Endothelial cell of umbilical vein (primary cell): ENCODE measurements around the gene CRY2. TPM values are rescaled to one million over a fixed set of nuclear protein-coding genes. Genes with fewer than 3 reads are reported as not detected.

Experiments used
- BruUV-seq: library from RNA; stranded (reverse); fragments of 400-500 nt; replicated peaks from 2 replicates; lab custom pipeline; 2021; lab: Mats Ljungman, UMichigan
- CTCF ChIA-PET: fragments of 300-600, 350-600 bp; sonication (Branson Sonifier 250); formaldehyde crosslinking; loops from one replicate; lab custom pipeline; 2021; ENCODE audit warnings: antibody characterized with exemption, inconsistent platforms; lab: Charles Lee
- POLR2A ChIA-PET: fragments of 300-600, 350-600 bp; sonication (Branson Sonifier 250); formaldehyde crosslinking; loops from one replicate; lab custom pipeline; 2021; ENCODE audit warnings: antibody characterized with exemption, inconsistent platforms; lab: Charles Lee
- DNase-seq: peaks from one replicate; pipeline ENCODE4 v3.0.0-alpha.2; 2011; ENCODE audit warnings: low read depth, low spot score
- FAIRE-seq: peaks from 2 replicates; lab custom pipeline; 2011; peaks lifted over from hg19 to GRCh38; lab: Jason Lieb, UNC
- H2AFZ ChIP-seq: 2 replicates; pipeline ENCODE4 v1.6.0; 2012; ENCODE audit warnings: low read depth, low read length, control low read depth, inconsistent platforms
- H3K27ac ChIP-seq: 2 replicates; pipeline ENCODE4 v1.5.1; 2011; ENCODE audit warnings: low read depth, mild to moderate bottlenecking, control low read depth, low read length, moderate library complexity; ENCODE audit not compliant: insufficient read depth
- H3K27me3 ChIP-seq, 2 experiments: 2 replicates each; pipeline versions ENCODE4 v1.6.0 to v1.6.1; 2011; ENCODE audit warnings: low read length in 2 of 2, mixed read lengths in 1 of 2; ENCODE audit not compliant: control insufficient read depth in 2 of 2, insufficient read depth in 2 of 2
- H3K36me3 ChIP-seq, 2 experiments: 2 replicates in 1 of 2; 3 replicates in 1 of 2; pipeline ENCODE4 v1.5.1; 2011; ENCODE audit warnings: low read length in 2 of 2, mild to moderate bottlenecking in 1 of 2, moderate library complexity in 1 of 2; ENCODE audit not compliant: control insufficient read depth in 2 of 2, insufficient read depth in 2 of 2; ENCODE audit errors: extremely low read depth in 1 of 2
- H3K4me1 ChIP-seq: 3 replicates; pipeline ENCODE4 v1.5.1; 2011; ENCODE audit warnings: mild to moderate bottlenecking, low read length; ENCODE audit not compliant: control insufficient read depth, insufficient read depth; ENCODE audit errors: extremely low read depth
- H3K4me2 ChIP-seq: 2 replicates; pipeline ENCODE4 v1.6.1; 2011; ENCODE audit warnings: low read length, control low read depth, mixed read lengths; ENCODE audit not compliant: insufficient read depth
- H3K4me3 ChIP-seq, 3 experiments: fragments of 200-600 bp in 1 of 3; sonication (generic), shearing (Covaris generic) in 1 of 3; replicated peaks in 1 of 3; 2 replicates each; pipeline ENCODE4 v1.5.1; 2011 to 2016; ENCODE audit warnings: control low read depth in 3 of 3, low read length in 3 of 3, mild to moderate bottlenecking in 2 of 3, inconsistent platforms in 1 of 3, low read depth in 1 of 3, moderate library complexity in 1 of 3; ENCODE audit not compliant: insufficient read depth in 1 of 3
- H3K79me2 ChIP-seq: 2 replicates; pipeline ENCODE4 v1.6.0; 2012; ENCODE audit warnings: low read length, inconsistent platforms; ENCODE audit not compliant: control insufficient read depth, insufficient read depth
- H3K9ac ChIP-seq: replicated peaks from 2 replicates; pipeline ENCODE3; 2011; ENCODE audit warnings: low read length, control low read depth; ENCODE audit not compliant: insufficient read depth; ENCODE audit errors: extremely low read depth
- H3K9me1 ChIP-seq: replicated peaks from 3 replicates; pipeline ENCODE4 v1.6.0; 2011; ENCODE audit warnings: mild to moderate bottlenecking, low read length; ENCODE audit not compliant: control insufficient read depth, insufficient read depth; ENCODE audit errors: extremely low read depth
- H3K9me3 ChIP-seq: replicated peaks from 2 replicates; pipeline ENCODE4 v1.5.1; 2012; ENCODE audit warnings: low read length, inconsistent platforms; ENCODE audit not compliant: control insufficient read depth, insufficient read depth
- H4K20me1 ChIP-seq: replicated peaks from 2 replicates; pipeline ENCODE3; 2011; ENCODE audit warnings: mild to moderate bottlenecking, low read length; ENCODE audit not compliant: control insufficient read depth, insufficient read depth; ENCODE audit errors: extremely low read depth
- EZH2 ChIP-seq: IDR thresholded peaks from 2 replicates; pipeline ENCODE4 v1.6.1; 2012; ENCODE audit warnings: borderline replicate concordance, low read depth, mild to moderate bottlenecking, moderate library complexity, low read length, inconsistent platforms; ENCODE audit not compliant: severe bottlenecking
- GATA2 ChIP-seq: IDR thresholded peaks from 2 replicates; pipeline ENCODE4 v1.7.0; 2011; ENCODE audit warnings: low read depth, mild to moderate bottlenecking, moderate library complexity, mixed read lengths, low read length; ENCODE audit not compliant: insufficient read length, insufficient read depth
- MAX ChIP-seq: IDR thresholded peaks from 2 replicates; pipeline ENCODE4 v1.6.1; 2011; ENCODE audit not compliant: insufficient read depth, insufficient read length
- MYC ChIP-seq: IDR thresholded peaks from one replicate; pipeline ENCODE4 v1.6.1; 2011; ENCODE audit warnings: mild to moderate bottlenecking, low read depth, low read length
- POLR2A ChIP-seq: IDR thresholded peaks from 2 replicates; pipeline ENCODE4 v1.6.1; 2012; ENCODE audit warnings: low read depth, mild to moderate bottlenecking, control low read depth, low read length
- POLR2AphosphoS5 ChIP-seq: IDR thresholded peaks from 2 replicates; pipeline ENCODE4 v1.6.1; 2012; ENCODE audit warnings: low read depth, mild to moderate bottlenecking, control low read depth, low read length, moderate library complexity; ENCODE audit not compliant: insufficient read depth
- dilution Hi-C: fragments of 300-500 bp; cut with MboI; formaldehyde crosslinking; loops from one replicate; pipeline ENCODE4 v1.15.0; 2019; ENCODE audit warnings: low sequenced_read_pairs; ENCODE audit not compliant: extremely low pct_ligation_motif_present
- intact Hi-C: fragments of 100-400 bp; cut with micrococcal nuclease; formaldehyde crosslinking; loops from one replicate; pipeline ENCODE4 v1.10.0; 2022
- polyA plus RNA-seq, 4 experiments: library from polyadenylated mRNA; depleted of rRNA in 3 of 4; stranded (reverse) in 3 of 4; unstranded in 1 of 4; fragments of >200 nt; gene quantifications; 2 replicates each; pipeline versions ENCODE4 v1.2.1 to v1.2.3, GENCODE V29; 2011 to 2012; ENCODE audit warnings: missing spikeins in 1 of 4
- total RNA-seq: library from RNA; stranded (reverse); gene quantifications from 2 replicates; pipeline ENCODE4 v1.2.3, GENCODE V29; 2021

Gene CRY2
- total and polyA plus RNA-seq, 2 donors (not counting 3 experiments of a cell fraction or from before 2014, with no cell fraction given): 7.7 to 11.7 TPM

GRCh38 chr11:45932217-45932616 is 84.9 kb downstream of the CRY2 start:
- TF ChIP-seq MYC: no peak
- no peak for TF ChIP-seq POLR2AphosphoS5
- no peak for TF ChIP-seq EZH2
- TF ChIP-seq GATA2: no peak
- TF ChIP-seq MAX: no peak
- TF ChIP-seq POLR2A: no peak
- intact Hi-C loops: no loop called here
- DNase-seq (no peak), FAIRE-seq (no peak)
- ChIA-PET CTCF (no interaction called here), POLR2A (no interaction called here)
- no peak overlapping the region for H3K4me2 ChIP-seq
- H4K20me1 ChIP-seq: no peaks in the 10 kb centered on the region
- no peaks in the 10 kb centered on the region for H3K4me1 ChIP-seq
- no peaks in the 10 kb centered on the region for H3K79me2 ChIP-seq
- dilution Hi-C loops: no loop called here
- H3K27me3 ChIP-seq: no peaks in the 10 kb centered on the region
- H3K4me3 ChIP-seq: no peak overlapping the region
- H3K9me3 ChIP-seq: no peaks in the 10 kb centered on the region
- peaks cover 0 to 35% of the 10 kb centered on the region in 2 experiments for H3K36me3 ChIP-seq
- H3K9ac ChIP-seq: no peak overlapping the region
- H3K27ac ChIP-seq: no peak overlapping the region
- no TSS peak for BruUV-seq
- no peak overlapping the region for H2AFZ ChIP-seq
- no peaks in the 10 kb centered on the region for H3K9me1 ChIP-seq

Other genes starting within 250 kb of the CRY2 start
- gene CHST1, start 181.9 kb upstream of the CRY2 start, total RNA-seq: 40.5 and 71.2 TPM in 2 replicates
- 12.6 and 18.6 TPM in 2 replicates for gene CHST1, start 181.9 kb upstream of the CRY2 start, polyA plus RNA-seq
- 17.1 and 19.8 TPM in 2 replicates for gene SLC35C1, start 42.3 kb upstream of the CRY2 start, total RNA-seq
- gene SLC35C1, start 42.3 kb upstream of the CRY2 start, polyA plus RNA-seq: 8.5 and 10.5 TPM in 2 replicates
- 4.8 and 5.3 TPM in 2 replicates for gene MAPK8IP1, start 38.2 kb downstream of the CRY2 start, total RNA-seq
- gene MAPK8IP1, start 38.2 kb downstream of the CRY2 start, polyA plus RNA-seq: 4.1 and 6.8 TPM in 2 replicates
- 1.1 and 1.4 TPM in 2 replicates for gene FREY1, start 59.8 kb downstream of the CRY2 start, total RNA-seq
- gene FREY1, start 59.8 kb downstream of the CRY2 start, polyA plus RNA-seq: 0.53 and 0.84 TPM in 2 replicates
- 25.7 and 27.4 TPM in 2 replicates for gene PEX16, start 70.4 kb downstream of the CRY2 start, total RNA-seq
- gene PEX16, start 70.4 kb downstream of the CRY2 start, polyA plus RNA-seq: 32.2 and 36.8 TPM in 2 replicates
- not detected in 2 replicates for gene LARGE2, start 75.2 kb downstream of the CRY2 start, total RNA-seq
- 0.06 and 0.10 TPM in 2 replicates for gene LARGE2, start 75.2 kb downstream of the CRY2 start, polyA plus RNA-seq